K562 (cell line): ENCODE results near the gene NKIRAS2. TPM values are rescaled to one million over a fixed set of nuclear protein-coding genes. Genes with fewer than 3 reads are reported as not detected.

Source experiments
- BACH1 ChIP-seq: fragments of 200-800 bp; sonication (Bioruptor generic); IDR thresholded peaks from 2 replicates; pipeline ENCODE4 v1.6.1; 2016; ENCODE audit warnings: missing genetic modification characterization, missing compliant biosample characterization
- BDP1 ChIP-seq: IDR thresholded peaks from 3 replicates; pipeline ENCODE4 v1.6.1; 2011; ENCODE audit not compliant: insufficient read length, insufficient read depth
- CREB3 ChIP-seq: fragments of 450-650 bp; conservative IDR thresholded peaks from 2 replicates; pipeline ENCODE4 v1.6.1; 2016; ENCODE audit warnings: missing genetic modification characterization, low read depth, mild to moderate bottlenecking, missing compliant biosample characterization, moderate library complexity
- CREB3L1 ChIP-seq: fragments of 450-650 bp; IDR thresholded peaks from 2 replicates; pipeline ENCODE4 v1.6.1; 2014; ENCODE audit warnings: low read depth, mild to moderate bottlenecking, moderate library complexity, borderline replicate concordance
- DPF2 ChIP-seq: fragments of 450-650 bp; IDR thresholded peaks from 2 replicates; pipeline ENCODE4 v1.6.1; 2016
- ETV5 ChIP-seq: sonication (generic); formaldehyde crosslinking; IDR thresholded peaks from 2 replicates; pipeline ENCODE4 v1.4.0; 2020; ENCODE audit warnings: low read depth, mild to moderate bottlenecking, missing genetic modification reagents
- GABPA ChIP-seq: fragments of 200-800 bp; sonication (Bioruptor generic); conservative IDR thresholded peaks from 2 replicates; pipeline ENCODE4 v1.6.1; 2016; ENCODE audit warnings: low read depth, missing genetic modification characterization, missing compliant biosample characterization
- HOMEZ ChIP-seq: fragments of 250-450 bp; sonication (Bioruptor Pico); IDR thresholded peaks from 2 replicates; pipeline ENCODE4 v1.4.0; 2020; ENCODE audit warnings: mild to moderate bottlenecking, moderate library complexity
- JUNB ChIP-seq: fragments of 450-650 bp; formaldehyde crosslinking; conservative IDR thresholded peaks from 2 replicates; pipeline ENCODE4 v1.4.0; 2020; ENCODE audit warnings: mild to moderate bottlenecking
- KLF10 ChIP-seq: fragments of 250-450 bp; sonication (Bioruptor Pico); IDR thresholded peaks from 2 replicates; pipeline ENCODE4 v1.6.1; 2021; ENCODE audit warnings: matching md5 sums
- LARP7 ChIP-seq: fragments of 450-650 bp; IDR thresholded peaks from 2 replicates; pipeline ENCODE4 v1.6.1; 2016
- RAD51 ChIP-seq: fragments of 450-650 bp; IDR thresholded peaks from 2 replicates; pipeline ENCODE4 v1.7.1; 2016; ENCODE audit warnings: low read depth, mild to moderate bottlenecking, borderline replicate concordance
- RBBP5 ChIP-seq: fragments of 200-600 bp; sonication (generic); IDR thresholded peaks from 2 replicates; pipeline ENCODE4 v1.6.1; 2012; ENCODE audit warnings: borderline replicate concordance, mild to moderate bottlenecking, low read length, control low read depth, inconsistent platforms; ENCODE audit not compliant: insufficient read depth, poor library complexity, severe bottlenecking
- SP1 ChIP-seq: sonication (generic); formaldehyde crosslinking; IDR thresholded peaks from 2 replicates; pipeline ENCODE4 v1.8.1; 2022; ENCODE audit warnings: mild to moderate bottlenecking, missing genetic modification reagents
- USF1 ChIP-seq: sonication (generic); formaldehyde crosslinking; IDR thresholded peaks from 2 replicates; pipeline ENCODE4 v1.9.0; 2022; ENCODE audit warnings: mild to moderate bottlenecking, missing genetic modification reagents
- ZNF140 ChIP-seq: fragments of 250-450 bp; sonication (Bioruptor Pico); IDR thresholded peaks from 2 replicates; pipeline ENCODE4 v1.8.0; 2021; ENCODE audit warnings: moderate library complexity, mild to moderate bottlenecking, inconsistent platforms
- ZNF239 ChIP-seq: fragments of 250-450 bp; sonication (Bioruptor Pico); IDR thresholded peaks from 2 replicates; pipeline ENCODE4 v1.4.0; 2020; ENCODE audit warnings: mild to moderate bottlenecking
- ZNF436 ChIP-seq: fragments of 250-450, 450-650 bp; sonication (Bioruptor Pico); formaldehyde crosslinking; IDR thresholded peaks from 2 replicates; pipeline ENCODE4 v1.7.0; 2020; ENCODE audit warnings: mild to moderate bottlenecking
- polyA plus RNA-seq, 8 experiments: library from polyadenylated mRNA; depleted of rRNA in 4 of 8; stranded (reverse) in 5 of 8; unstranded in 3 of 8; fragments of >200 nt; fragmentation: Nextera tagmentation in 2 of 8; fragmentation: Illumina TruSeq in 1 of 8; extraction: Ambion mirVana in 2 of 8; extraction: Trizol in 1 of 8; gene quantifications; 2 replicates each; pipeline versions ENCODE4 v1.2.1 to v1.2.3, GENCODE V29; 2011 to 2014; ENCODE audit warnings: inconsistent platforms in 1 of 8, missing spikeins in 1 of 8
- total RNA-seq, 7 experiments: library from RNA; depleted of rRNA in 6 of 7; stranded (reverse); fragments of >200 nt in 6 of 7; fragmentation: Illumina TruSeq in 2 of 7; extraction: Trizol in 2 of 7; gene quantifications; 2 replicates each; pipeline versions ENCODE4 v1.2.1 to v1.2.3, GENCODE V29; 2011 to 2021; ENCODE audit warnings: low replicate concordance in 1 of 7
- TF ChIP-seq, protein P1 (sequence below), 2 experiments: fragments of 200-800 bp in 1 of 2; sonication (Bioruptor generic) in 1 of 2; sonication (generic) in 1 of 2; formaldehyde crosslinking in 1 of 2; IDR thresholded peaks in 1 of 2; conservative IDR thresholded peaks in 1 of 2; 2 replicates each; pipeline versions ENCODE4 v1.5.0 to v1.6.1; 2016 to 2020; ENCODE audit warnings: missing compliant biosample characterization in 1 of 2, missing genetic modification characterization in 1 of 2, missing genetic modification reagents in 1 of 2
- TF ChIP-seq, protein P2 (sequence below): sonication (generic); formaldehyde crosslinking; IDR thresholded peaks from 2 replicates; pipeline ENCODE4 v1.8.0; 2022; ENCODE audit warnings: mild to moderate bottlenecking, missing genetic modification reagents

Gene NKIRAS2
- total and polyA plus RNA-seq, 9 of the 15 experiments (the other 6 are each of a cell fraction or from before 2014, with no cell fraction given) = 10.1 to 65.5 (median 29.8) TPM

- TF ChIP-seq, protein P1, sequence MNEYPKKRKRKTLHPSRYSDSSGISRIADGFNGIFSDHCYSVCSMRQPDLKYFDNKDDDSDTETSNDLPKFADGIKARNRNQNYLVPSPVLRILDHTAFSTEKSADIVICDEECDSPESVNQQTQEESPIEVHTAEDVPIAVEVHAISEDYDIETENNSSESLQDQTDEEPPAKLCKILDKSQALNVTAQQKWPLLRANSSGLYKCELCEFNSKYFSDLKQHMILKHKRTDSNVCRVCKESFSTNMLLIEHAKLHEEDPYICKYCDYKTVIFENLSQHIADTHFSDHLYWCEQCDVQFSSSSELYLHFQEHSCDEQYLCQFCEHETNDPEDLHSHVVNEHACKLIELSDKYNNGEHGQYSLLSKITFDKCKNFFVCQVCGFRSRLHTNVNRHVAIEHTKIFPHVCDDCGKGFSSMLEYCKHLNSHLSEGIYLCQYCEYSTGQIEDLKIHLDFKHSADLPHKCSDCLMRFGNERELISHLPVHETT (CRISPR knock-in tag; conservative IDR thresholded peaks at IDR 0.05 in 1 of 2, IDR thresholded peaks at IDR 0.05 in 1 of 2) = peak in 1 of 2 experiments; percentile 100; a peak in 2 of 4 replicates
- no peak for TF ChIP-seq ZNF140 (CRISPR knock-in tag)
- TF ChIP-seq GABPA = peak; percentile 97
- TF ChIP-seq LARP7 = peak; percentile 52; the same call in 1 of the 2 replicates
- TF ChIP-seq, protein P2, sequence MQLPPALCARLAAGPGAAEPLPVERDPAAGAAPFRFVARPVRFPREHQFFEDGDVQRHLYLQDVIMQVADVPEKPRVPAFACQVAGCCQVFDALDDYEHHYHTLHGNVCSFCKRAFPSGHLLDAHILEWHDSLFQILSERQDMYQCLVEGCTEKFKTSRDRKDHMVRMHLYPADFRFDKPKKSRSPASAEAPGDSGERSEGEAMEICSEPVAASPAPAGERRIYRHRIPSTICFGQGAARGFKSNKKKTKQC (CRISPR knock-in tag) = no peak
- TF ChIP-seq RAD51 = peak; percentile 13; the same call in 1 of the 2 replicates
- TF ChIP-seq KLF10 (CRISPR knock-in tag) = no peak
- TF ChIP-seq DPF2 = no peak
- TF ChIP-seq HOMEZ = no peak
- TF ChIP-seq CREB3 (tag) = no peak
- TF ChIP-seq CREB3L1 = peak; percentile 97
- no peak for TF ChIP-seq USF1 (CRISPR knock-in tag)
- no peak for TF ChIP-seq BACH1 (tag)
- TF ChIP-seq ZNF436 (CRISPR knock-in tag) = no peak
- TF ChIP-seq SP1 (CRISPR knock-in tag) = no peak
- peak; percentile 95 for TF ChIP-seq RBBP5
- TF ChIP-seq ZNF239 (CRISPR knock-in tag) = no peak
- no peak for TF ChIP-seq BDP1
- no peak; the same call in 1 of the 2 replicates for TF ChIP-seq ETV5 (CRISPR knock-in tag)
- TF ChIP-seq JUNB = no peak
These were observed 2.7 kb upstream of the NKIRAS2 start, which contains the start of gene DNAJC7 (continued) for GRCh38 chr17:42016941-42017865.
